ENCODE results near the gene TCHH. TPM values are rescaled to one million over a fixed set of nuclear protein-coding genes. Genes with fewer than 3 reads are reported as not detected.
"Not testable (repeated sequence)": the region's sequence is repeated elsewhere in the genome, so short reads cannot be mapped to it uniquely, and the experiment has no call there.

The TCHH gene
- total and polyA plus RNA-seq, 9 donors = under 0.01 to 0.05 (median 0.03) TPM; not detected in 3

DNA sequence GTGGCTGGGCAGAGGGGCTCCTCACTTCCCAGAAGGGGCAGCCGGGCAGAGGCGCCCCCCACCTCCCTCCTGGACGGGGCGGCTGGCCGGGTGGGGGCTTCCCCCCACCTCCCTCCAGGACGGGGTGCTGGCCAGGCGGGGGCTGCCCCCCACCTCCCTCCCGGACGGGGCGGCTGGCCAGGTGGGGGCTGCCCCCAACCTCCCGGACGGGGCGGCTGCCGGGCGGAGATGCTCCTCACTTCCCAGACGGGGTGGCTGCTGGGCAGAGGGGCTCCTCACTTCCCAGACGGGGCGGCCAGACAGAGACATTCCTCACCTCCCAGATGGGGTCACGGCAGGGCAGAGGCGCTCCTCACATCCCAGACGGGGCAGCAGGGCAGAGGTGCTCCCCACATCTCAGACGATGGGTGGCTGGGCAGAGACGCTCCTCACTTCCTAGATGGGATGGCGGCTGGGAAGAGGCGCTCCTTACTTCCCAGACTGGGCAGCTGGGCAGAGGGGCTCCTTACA, 29.5 kb upstream of the TCHH start:
- not testable (repeated sequence) for H3K9me3 ChIP-seq (replicated peaks; ENCODE audit: control insufficient read depth, low read depth, low read length); H3K36me3 ChIP-seq (ENCODE audit: control insufficient read depth, insufficient read depth, low read length); H3K4me3 ChIP-seq (ENCODE audit: low read length); H3K4me1 ChIP-seq (ENCODE audit: control insufficient read depth, insufficient read depth, low read length); H3K27me3 ChIP-seq (ENCODE audit: control insufficient read depth, insufficient read depth, low read length); DNase-seq; H3K27ac ChIP-seq (ENCODE audit: low read length)
- WGBS (ENCODE audit: insufficient coverage) = 90% methylated on average over 14 of the region's 25 CpGs

DNA sequence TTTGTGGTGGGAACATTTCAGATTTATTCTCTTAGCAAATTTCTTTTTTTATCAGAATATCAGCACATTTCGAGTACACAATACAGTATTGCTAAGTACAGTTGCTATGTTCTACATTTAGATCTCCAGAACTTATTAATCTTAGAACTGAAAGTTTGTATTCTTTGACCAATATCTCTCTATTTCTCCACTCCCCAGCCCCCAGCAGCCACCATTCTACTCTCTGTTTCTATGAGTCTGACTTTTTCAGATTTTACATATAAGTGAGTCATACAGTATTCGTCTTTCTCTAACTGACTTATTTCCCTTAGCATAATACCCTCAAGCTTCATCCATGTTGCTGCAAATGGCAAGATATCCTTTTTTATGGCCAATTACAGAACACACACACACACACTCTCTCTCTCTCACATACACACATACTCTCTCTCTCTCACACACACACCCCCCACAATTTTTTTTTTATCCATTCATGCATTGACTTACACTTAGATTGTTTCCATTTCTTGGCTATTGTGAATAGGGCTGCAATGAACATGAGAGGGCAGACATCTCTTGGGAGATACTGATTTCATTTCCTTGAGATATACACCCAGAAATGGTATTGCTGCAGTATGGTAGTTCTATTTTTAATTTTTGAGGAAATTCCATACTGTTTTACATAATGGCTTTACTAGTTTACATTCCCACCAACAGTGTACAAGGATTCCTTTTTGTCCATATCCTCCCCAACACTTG, 28.1 kb upstream of the TCHH start:
- Histone ChIP-seq H3K9me3 (replicated peaks; ENCODE audit: control insufficient read depth, low read depth, low read length) (peaks cover 8% of the 10 kb centered on the region), H3K27me3 (ENCODE audit: control insufficient read depth, insufficient read depth, low read length) (no peaks in the 10 kb centered on the region), H3K27ac (ENCODE audit: low read length) (no peak overlapping the region), H3K36me3 (ENCODE audit: control insufficient read depth, insufficient read depth, low read length) (no peaks in the 10 kb centered on the region), H3K4me1 (ENCODE audit: control insufficient read depth, insufficient read depth, low read length) (no peaks in the 10 kb centered on the region), H3K4me3 (ENCODE audit: low read length) (no peak overlapping the region)
- WGBS (ENCODE audit: insufficient coverage) = 80% methylated on average over 1 of the region's 2 CpGs
- DNase-seq = no peak

DNA sequence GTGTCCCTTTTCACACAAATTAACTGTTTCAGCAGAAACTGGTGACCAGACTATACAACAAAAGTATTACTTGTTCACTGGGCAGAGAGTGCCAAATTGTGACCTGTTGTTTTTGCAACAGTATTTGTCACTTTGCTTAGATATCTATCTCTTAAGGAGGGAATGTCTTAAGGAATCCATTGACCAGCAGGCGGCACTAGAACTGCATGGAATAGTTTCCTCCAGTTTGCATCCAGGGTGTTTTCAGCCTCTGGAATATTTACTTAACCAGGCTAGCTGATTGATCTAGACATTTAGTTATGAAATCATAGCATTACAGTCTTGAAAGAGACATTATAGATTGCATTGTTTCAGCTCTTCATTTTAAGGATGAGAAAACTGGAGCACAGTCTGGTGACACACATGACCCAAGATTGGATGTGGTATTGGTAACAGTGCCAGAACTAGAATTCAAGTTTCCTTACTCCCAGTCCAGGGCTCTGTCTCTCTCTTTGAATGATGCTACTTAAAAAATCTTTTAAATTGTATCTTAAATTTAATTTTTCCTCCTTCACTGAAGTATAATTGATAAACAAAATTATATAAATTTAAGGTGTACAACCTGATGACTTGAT, 26.8 kb upstream of the TCHH start:
- no peaks in the 10 kb centered on the region for H3K27me3 ChIP-seq (ENCODE audit: control insufficient read depth, insufficient read depth, low read length)
- H3K27ac ChIP-seq (ENCODE audit: low read length) = no peak overlapping the region
- WGBS (ENCODE audit: insufficient coverage) = no CpG with 5 or more reads among the region's 1 CpG
- no peaks in the 10 kb centered on the region for H3K9me3 ChIP-seq (replicated peaks; ENCODE audit: control insufficient read depth, low read depth, low read length)
- no peak overlapping the region for H3K4me3 ChIP-seq (ENCODE audit: low read length)
- H3K4me1 ChIP-seq (ENCODE audit: control insufficient read depth, insufficient read depth, low read length) = no peaks in the 10 kb centered on the region
- peak; percentile 37 for DNase-seq
- H3K36me3 ChIP-seq (ENCODE audit: control insufficient read depth, insufficient read depth, low read length) = no peaks in the 10 kb centered on the region

DNA sequence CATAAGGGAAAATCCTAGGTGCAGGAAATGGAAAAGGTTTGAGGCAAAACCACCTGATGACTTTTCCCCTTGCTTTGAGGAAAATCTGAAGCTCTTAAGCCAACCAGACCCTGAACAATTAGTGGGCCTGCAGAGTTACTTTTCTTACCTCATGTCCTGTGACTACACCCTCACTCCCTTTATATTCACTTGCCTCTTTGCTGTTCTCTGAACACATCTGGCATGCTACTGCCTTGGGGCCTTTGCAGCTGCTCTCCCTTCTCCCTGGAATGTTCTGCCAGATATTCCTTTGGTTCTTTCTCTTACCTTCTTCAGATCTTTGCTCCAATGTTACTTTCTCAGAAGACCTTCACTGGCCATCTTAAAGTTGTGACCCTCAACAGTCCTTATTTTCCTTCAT, 22.0 kb upstream of the TCHH start:
- Histone ChIP-seq H3K27me3 (ENCODE audit: control insufficient read depth, insufficient read depth, low read length) (peaks cover 1% of the 10 kb centered on the region), H3K4me3 (ENCODE audit: low read length) (no peak overlapping the region), H3K9me3 (replicated peaks; ENCODE audit: control insufficient read depth, low read depth, low read length) (peaks cover 2% of the 10 kb centered on the region), H3K4me1 (ENCODE audit: control insufficient read depth, insufficient read depth, low read length) (no peaks in the 10 kb centered on the region), H3K27ac (ENCODE audit: low read length) (no peak overlapping the region), H3K36me3 (ENCODE audit: control insufficient read depth, insufficient read depth, low read length) (no peaks in the 10 kb centered on the region)
- no peak for DNase-seq

DNA sequence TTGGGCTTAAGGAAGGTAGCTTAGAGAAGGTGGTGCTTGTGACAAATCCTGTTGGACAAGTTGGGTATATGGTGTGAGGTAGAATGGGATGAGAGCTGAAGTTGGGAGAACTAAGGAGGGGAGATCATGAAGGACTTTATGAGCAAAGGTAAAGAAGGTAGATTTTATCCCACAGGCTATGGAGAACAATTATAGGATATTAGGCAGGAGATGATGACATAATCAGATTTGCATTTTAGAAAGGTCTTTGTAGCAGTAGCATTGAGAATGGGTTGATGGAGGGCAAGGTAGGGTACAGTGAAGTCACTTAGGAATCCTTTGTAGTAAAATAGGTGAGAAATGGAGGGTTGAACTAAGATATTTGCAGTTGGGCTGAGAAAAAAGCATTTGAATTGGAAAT, 14.9 kb upstream of the TCHH start:
- Histone ChIP-seq H3K36me3 (ENCODE audit: control insufficient read depth, insufficient read depth, low read length) (no peaks in the 10 kb centered on the region), H3K9me3 (replicated peaks; ENCODE audit: control insufficient read depth, low read depth, low read length) (peaks cover 3% of the 10 kb centered on the region), H3K27me3 (ENCODE audit: control insufficient read depth, insufficient read depth, low read length) (peaks cover 2% of the 10 kb centered on the region), H3K27ac (ENCODE audit: low read length) (no peak overlapping the region), H3K4me1 (ENCODE audit: control insufficient read depth, insufficient read depth, low read length) (no peaks in the 10 kb centered on the region), H3K4me3 (ENCODE audit: low read length) (no peak overlapping the region)
- no peak for DNase-seq

DNA sequence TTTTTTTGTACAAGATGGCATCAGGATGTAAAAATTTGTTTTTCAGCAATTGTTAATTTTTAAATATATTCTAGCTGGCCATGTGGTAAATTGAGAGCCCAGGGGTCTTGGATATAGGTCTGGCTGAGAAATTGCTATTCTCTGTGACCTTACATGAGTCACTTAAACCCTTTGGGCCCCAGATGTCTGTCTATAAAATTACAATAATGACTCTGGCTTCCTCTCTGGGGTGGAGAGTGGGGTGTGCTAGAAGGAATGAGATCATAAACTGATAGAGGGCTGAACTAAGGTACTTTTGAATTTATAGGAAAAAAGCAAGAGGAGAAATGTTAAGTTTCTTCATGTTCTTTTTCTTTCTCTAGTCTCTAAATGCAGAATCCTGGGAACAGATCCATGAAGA, 12.4 kb upstream of the TCHH start:
- H3K27me3 ChIP-seq (ENCODE audit: control insufficient read depth, insufficient read depth, low read length) = peaks cover 2% of the 10 kb centered on the region

DNA sequence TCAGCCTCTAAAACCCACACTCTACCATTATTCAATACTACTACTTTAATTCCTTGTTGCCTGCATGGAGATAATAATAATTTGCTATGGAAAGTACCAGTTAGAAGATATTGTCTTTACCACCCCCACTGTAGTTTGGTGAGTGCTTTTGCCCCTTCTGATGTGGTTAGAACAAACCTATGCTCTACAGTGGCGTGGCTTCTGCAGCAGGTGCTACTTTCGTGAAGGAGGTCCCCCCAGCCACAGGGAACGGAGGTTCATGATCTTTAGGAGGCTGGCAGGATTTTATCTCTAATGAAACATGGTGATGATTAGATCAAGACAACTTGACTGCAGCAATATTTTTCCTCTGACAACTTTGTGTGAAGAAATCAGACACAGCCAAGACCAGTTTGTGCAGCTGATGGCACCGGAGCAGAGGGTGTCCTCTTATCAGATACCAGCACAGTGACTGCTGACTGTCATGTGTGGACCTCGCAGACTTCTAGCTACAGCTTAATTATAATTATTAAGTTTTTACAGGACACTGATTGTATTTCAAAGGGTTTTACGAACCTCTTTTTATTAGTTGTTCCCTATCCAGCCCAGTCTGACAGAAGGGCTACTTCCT, 10.7 kb upstream of the TCHH start:
- H3K27me3 ChIP-seq (ENCODE audit: control insufficient read depth, insufficient read depth, low read length) = no peaks in the 10 kb centered on the region
- H3K4me3 ChIP-seq (ENCODE audit: low read length) = no peak overlapping the region
- H3K27ac ChIP-seq (ENCODE audit: low read length) = no peak overlapping the region
- no peaks in the 10 kb centered on the region for H3K36me3 ChIP-seq (ENCODE audit: control insufficient read depth, insufficient read depth, low read length)
- H3K9me3 ChIP-seq (replicated peaks; ENCODE audit: control insufficient read depth, low read depth, low read length) = no peaks in the 10 kb centered on the region
- no peaks in the 10 kb centered on the region for H3K4me1 ChIP-seq (ENCODE audit: control insufficient read depth, insufficient read depth, low read length)
- no CpG with 5 or more reads among the region's 6 CpGs for WGBS (ENCODE audit: insufficient coverage)
- DNase-seq = no peak

More for the DNA sequence above, 12.4 kb upstream of the TCHH start:
- DNase-seq = no peak
- Histone ChIP-seq H3K4me3 (ENCODE audit: low read length) (no peak overlapping the region), H3K4me1 (ENCODE audit: control insufficient read depth, insufficient read depth, low read length) (no peaks in the 10 kb centered on the region), H3K36me3 (ENCODE audit: control insufficient read depth, insufficient read depth, low read length) (no peaks in the 10 kb centered on the region), H3K27ac (ENCODE audit: low read length) (no peak overlapping the region), H3K9me3 (replicated peaks; ENCODE audit: control insufficient read depth, low read depth, low read length) (peaks cover 3% of the 10 kb centered on the region)

DNA sequence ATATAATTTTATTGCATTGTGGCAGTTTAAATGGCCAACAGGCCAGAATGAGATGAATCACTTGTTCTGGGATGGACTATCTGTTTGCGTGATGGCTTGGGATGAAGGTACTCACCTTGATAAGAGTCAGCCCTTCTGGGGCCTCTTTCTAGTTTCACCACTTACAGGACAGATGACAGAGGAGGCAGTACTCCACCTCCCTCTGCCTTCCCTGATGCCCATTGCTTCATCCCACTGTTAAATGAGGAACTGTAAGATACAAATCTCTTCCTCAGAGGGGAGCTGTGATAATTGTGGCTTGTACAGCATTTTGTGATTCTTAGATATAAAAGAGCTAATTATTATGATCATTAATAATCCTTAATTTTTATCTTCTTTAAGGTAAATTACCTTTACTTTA, 3.7 kb upstream of the TCHH start:
- DNase-seq = no peak
- Histone ChIP-seq H3K4me1 (ENCODE audit: control insufficient read depth, insufficient read depth, low read length) (no peaks in the 10 kb centered on the region), H3K27ac (ENCODE audit: low read length) (no peak overlapping the region), H3K4me3 (ENCODE audit: low read length) (no peak overlapping the region), H3K36me3 (ENCODE audit: control insufficient read depth, insufficient read depth, low read length) (no peaks in the 10 kb centered on the region), H3K27me3 (ENCODE audit: control insufficient read depth, insufficient read depth, low read length) (peaks cover 5% of the 10 kb centered on the region), H3K9me3 (replicated peaks; ENCODE audit: control insufficient read depth, low read depth, low read length) (no peaks in the 10 kb centered on the region)
- no CpG with 5 or more reads among the region's 1 CpG for WGBS (ENCODE audit: insufficient coverage)

DNA sequence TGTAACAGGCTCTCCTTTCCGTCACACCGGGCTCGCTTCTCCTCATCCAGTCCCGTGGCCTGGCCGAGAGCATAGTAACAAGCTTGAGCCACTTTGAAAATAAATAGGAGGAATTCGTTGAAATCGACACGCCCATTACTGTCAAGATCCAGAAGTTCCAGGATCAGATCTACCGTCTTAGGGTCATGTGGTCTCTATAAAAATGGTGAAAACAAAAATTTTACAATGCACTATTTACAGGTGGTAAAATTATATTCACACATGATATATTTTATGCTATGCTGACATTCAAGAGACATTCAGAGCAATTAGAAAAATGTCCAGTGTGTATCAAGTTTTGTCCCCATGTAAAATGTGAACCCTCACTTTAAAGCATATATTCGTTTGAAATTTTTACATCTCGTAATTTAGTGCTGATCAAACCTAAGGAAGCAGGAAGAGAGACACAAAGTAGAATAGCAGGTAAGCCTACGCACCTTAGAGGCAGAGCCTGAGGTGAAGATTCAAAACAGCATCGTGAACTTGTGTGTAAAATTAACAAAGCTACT, 2.3 kb downstream of the TCHH start:
- Histone ChIP-seq H3K36me3 (ENCODE audit: control insufficient read depth, insufficient read depth, low read length) (no peaks in the 10 kb centered on the region), H3K27me3 (ENCODE audit: control insufficient read depth, insufficient read depth, low read length) (peaks cover 50% of the 10 kb centered on the region), H3K4me1 (ENCODE audit: control insufficient read depth, insufficient read depth, low read length) (peaks cover 35% of the 10 kb centered on the region), H3K9me3 (replicated peaks; ENCODE audit: control insufficient read depth, low read depth, low read length) (peaks cover 14% of the 10 kb centered on the region), H3K4me3 (ENCODE audit: low read length) (no peak overlapping the region), H3K27ac (ENCODE audit: low read length) (no peak overlapping the region)
- DNase-seq = no peak
- WGBS (ENCODE audit: insufficient coverage) = no CpG with 5 or more reads among the region's 13 CpGs

DNA sequence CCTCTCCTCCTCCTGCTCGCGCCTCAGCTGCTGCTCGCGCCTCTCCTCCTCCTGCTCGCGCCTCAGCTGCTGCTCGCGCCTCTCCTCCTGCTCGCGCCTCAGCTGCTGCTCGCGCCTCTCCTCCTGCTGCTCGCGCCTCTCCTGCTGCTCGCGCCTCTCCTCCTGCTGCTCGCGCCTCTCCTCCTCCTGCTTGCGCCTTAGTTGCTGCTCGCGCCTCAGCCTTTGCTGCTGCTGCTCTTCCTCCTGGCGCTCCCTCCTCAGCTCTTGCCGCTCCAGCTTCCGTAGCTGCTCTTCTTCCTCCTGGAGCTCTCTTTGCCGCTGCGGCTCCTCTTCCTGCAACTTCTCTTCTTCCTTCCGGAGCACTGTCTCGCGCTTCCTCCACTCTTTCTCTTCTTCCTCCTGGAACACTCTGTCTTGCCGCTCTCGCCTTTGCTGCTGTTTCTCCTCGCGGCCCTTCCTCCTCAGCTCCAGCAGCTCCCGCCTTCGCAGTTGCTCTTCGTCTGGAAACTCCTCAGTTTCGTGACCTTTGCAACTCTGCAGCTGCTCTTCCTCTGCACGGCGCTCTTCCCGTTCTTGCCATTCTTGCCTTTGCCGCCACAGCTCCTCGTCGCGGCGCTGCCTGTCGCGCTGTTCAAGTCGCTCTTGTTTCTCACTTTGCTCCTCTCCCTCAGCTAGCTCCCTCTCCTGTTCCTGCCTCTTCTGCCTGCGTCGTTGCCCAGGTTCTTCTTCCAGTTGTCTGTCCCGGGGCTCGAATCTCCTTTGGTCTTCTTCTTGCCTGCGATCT, 3.0 kb downstream of the TCHH start:
- H3K4me3 ChIP-seq (ENCODE audit: low read length) = peak overlapping the region; percentile 5
- WGBS (ENCODE audit: insufficient coverage) = under 1% methylated on average over 52 of the region's 53 CpGs
- H3K27me3 ChIP-seq (ENCODE audit: control insufficient read depth, insufficient read depth, low read length) = peaks cover 57% of the 10 kb centered on the region
- no peak overlapping the region for H3K27ac ChIP-seq (ENCODE audit: low read length)
- peak; percentile 12 for DNase-seq
- no peaks in the 10 kb centered on the region for H3K36me3 ChIP-seq (ENCODE audit: control insufficient read depth, insufficient read depth, low read length)
- peaks cover 21% of the 10 kb centered on the region for H3K9me3 ChIP-seq (replicated peaks; ENCODE audit: control insufficient read depth, low read depth, low read length)
- H3K4me1 ChIP-seq (ENCODE audit: control insufficient read depth, insufficient read depth, low read length) = peaks cover 35% of the 10 kb centered on the region

Data from muscle of leg (tissue), 11 donors.